ENCODE measurements around the gene F8A1. TPM values are rescaled to one million over a fixed set of nuclear protein-coding genes. Genes with fewer than 3 reads are reported as not detected.

The F8A1 gene
- total RNA-seq, 3 donors from 2014 or later (not counting 1 experiment from before 2014, with no cell fraction given): 12.0 to 32.9 (median 12.4) TPM

GRCh38 chrX:154890990-154891639, 5.0 kb downstream of the F8A1 start:
- H3K27ac Mint-ChIP-seq: no peak overlapping the region
- Histone ChIP-seq H3K4me1 (ENCODE audit: control insufficient read depth, insufficient read depth, low read length) (no peaks in the 10 kb centered on the region), H3K27ac (ENCODE audit: low read length) (no peak overlapping the region), H3K9me3 (ENCODE audit: control insufficient read depth, insufficient read depth, low read length) (no peaks in the 10 kb centered on the region), H3K36me3 (ENCODE audit: control insufficient read depth, insufficient read depth, low read length) (no peaks in the 10 kb centered on the region), H3K27me3 (ENCODE audit: control insufficient read depth, insufficient read depth, low read length) (no peaks in the 10 kb centered on the region), H3K4me3 (ENCODE audit: low read length) (no peak overlapping the region)
- no peak for ATAC-seq
- H3K4me1 Mint-ChIP-seq: peaks cover 8 to 12% of the 10 kb centered on the region in 2 donors
- intact Hi-C loops (cut with micrococcal nuclease): no loop called here
- no peaks in the 10 kb centered on the region for H3K36me3 Mint-ChIP-seq
- H3K4me3 Mint-ChIP-seq: no peak overlapping the region
- no peak for TF ChIP-seq CTCF (IDR thresholded peaks at IDR 0.05)
- no peaks in the 10 kb centered on the region for H3K27me3 Mint-ChIP-seq (ENCODE audit: low read depth in 2 of 2)
- no peak for DNase-seq
- H3K9me3 Mint-ChIP-seq: no peaks in the 10 kb centered on the region
- WGBS (ENCODE audit: insufficient coverage): no CpG with 5 or more reads among the region's 1 CpG

- Mint-ChIP-seq H3K36me3 (no peaks in the 10 kb centered on the region), H3K4me1 (peaks cover 8 to 18% of the 10 kb centered on the region in 2 donors), H3K9me3 (no peaks in the 10 kb centered on the region), H3K27ac (no peak overlapping the region), H3K27me3 (ENCODE audit: low read depth in 2 of 2) (no peaks in the 10 kb centered on the region), H3K4me3 (no peak overlapping the region)
- TF ChIP-seq CTCF (IDR thresholded peaks at IDR 0.05): no peak
- intact Hi-C loops (cut with micrococcal nuclease): no loop called here
- Histone ChIP-seq H3K4me3 (ENCODE audit: low read length) (no peak overlapping the region), H3K4me1 (ENCODE audit: control insufficient read depth, insufficient read depth, low read length) (no peaks in the 10 kb centered on the region), H3K27ac (ENCODE audit: low read length) (no peak overlapping the region), H3K27me3 (ENCODE audit: control insufficient read depth, insufficient read depth, low read length) (no peaks in the 10 kb centered on the region), H3K36me3 (ENCODE audit: control insufficient read depth, insufficient read depth, low read length) (no peaks in the 10 kb centered on the region), H3K9me3 (ENCODE audit: control insufficient read depth, insufficient read depth, low read length) (no peaks in the 10 kb centered on the region)
- 100% methylated on average over 1 of the region's 1 CpG for WGBS (ENCODE audit: insufficient coverage)
- ATAC-seq: no peak
- DNase-seq: no peak
Measured at GRCh38 chrX:154892296-154892695, 6.1 kb downstream of the F8A1 start.

DNA sequence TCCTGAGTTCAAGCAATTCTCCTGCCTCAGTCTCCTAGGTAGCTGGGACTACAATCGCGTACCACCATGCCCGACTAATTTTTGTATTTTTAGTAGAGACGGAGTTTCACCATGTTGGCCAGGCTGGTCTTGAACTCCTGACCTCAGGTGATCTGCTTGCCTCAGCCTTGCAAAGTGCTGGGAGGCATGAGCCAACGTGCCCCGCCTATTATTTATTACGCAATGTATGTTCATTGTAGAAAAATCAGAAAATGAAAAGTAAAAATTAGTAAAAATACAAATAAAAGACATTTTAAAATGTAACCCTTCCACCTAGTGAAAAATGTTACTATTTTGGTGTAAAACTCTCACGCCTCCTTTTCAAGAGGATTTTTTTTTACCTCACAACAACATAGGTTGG, 14.2 kb downstream of the F8A1 start:
- TF ChIP-seq CTCF (IDR thresholded peaks at IDR 0.05): no peak
- H3K4me3 ChIP-seq (ENCODE audit: low read length): no peak overlapping the region
- H3K36me3 Mint-ChIP-seq: no peaks in the 10 kb centered on the region
- WGBS (ENCODE audit: insufficient coverage): 94% methylated on average over 6 of the region's 8 CpGs
- no peak for DNase-seq
- peaks cover 0 to 6% of the 10 kb centered on the region in 2 donors for H3K4me1 Mint-ChIP-seq
- H3K9me3 Mint-ChIP-seq: no peaks in the 10 kb centered on the region
- no peak overlapping the region for H3K27ac ChIP-seq (ENCODE audit: low read length)
- no peaks in the 10 kb centered on the region for H3K4me1 ChIP-seq (ENCODE audit: control insufficient read depth, insufficient read depth, low read length)
- no peaks in the 10 kb centered on the region for H3K27me3 ChIP-seq (ENCODE audit: control insufficient read depth, insufficient read depth, low read length)
- no peaks in the 10 kb centered on the region for H3K36me3 ChIP-seq (ENCODE audit: control insufficient read depth, insufficient read depth, low read length)
- intact Hi-C loops (cut with micrococcal nuclease): no loop called here
- H3K9me3 ChIP-seq (ENCODE audit: control insufficient read depth, insufficient read depth, low read length): no peaks in the 10 kb centered on the region
- H3K27me3 Mint-ChIP-seq (ENCODE audit: low read depth in 2 of 2): peaks cover 10 to 27% of the 10 kb centered on the region in 2 donors
- H3K4me3 Mint-ChIP-seq: no peak overlapping the region
- H3K27ac Mint-ChIP-seq: no peak overlapping the region
- ATAC-seq: no peak

GRCh38 chrX:154902408-154902807, 16.3 kb downstream of the F8A1 start:
- Histone ChIP-seq H3K4me3 (ENCODE audit: low read length) (no peak overlapping the region), H3K4me1 (ENCODE audit: control insufficient read depth, insufficient read depth, low read length) (no peaks in the 10 kb centered on the region), H3K36me3 (ENCODE audit: control insufficient read depth, insufficient read depth, low read length) (no peaks in the 10 kb centered on the region), H3K27me3 (ENCODE audit: control insufficient read depth, insufficient read depth, low read length) (no peaks in the 10 kb centered on the region), H3K27ac (ENCODE audit: low read length) (no peak overlapping the region), H3K9me3 (ENCODE audit: control insufficient read depth, insufficient read depth, low read length) (no peaks in the 10 kb centered on the region)
- H3K27ac Mint-ChIP-seq: no peak overlapping the region
- no peak overlapping the region for H3K4me3 Mint-ChIP-seq
- no peak for DNase-seq
- TF ChIP-seq CTCF (IDR thresholded peaks at IDR 0.05): no peak
- WGBS (ENCODE audit: insufficient coverage): 89% methylated on average over 1 of the region's 1 CpG
- no peaks in the 10 kb centered on the region for H3K9me3 Mint-ChIP-seq
- no peak for ATAC-seq
- peaks cover 10 to 36% of the 10 kb centered on the region in 2 donors for H3K27me3 Mint-ChIP-seq (ENCODE audit: low read depth in 2 of 2)
- H3K4me1 Mint-ChIP-seq: no peaks in the 10 kb centered on the region
- no peaks in the 10 kb centered on the region for H3K36me3 Mint-ChIP-seq
- intact Hi-C loops (cut with micrococcal nuclease): no loop called here
